Right cardiac atrium (tissue), 5 donors: ENCODE measurements around the gene STX8. TPM values are rescaled to one million over a fixed set of nuclear protein-coding genes. Genes with fewer than 3 reads are reported as not detected.
"Not testable (repeated sequence)": the region's sequence is repeated elsewhere in the genome, so short reads cannot be mapped to it uniquely, and the experiment has no call there.

Experiments
- ATAC-seq, 2 donors: fragments of 200-7000 bp; cut with Tn5 transposase; one replicate each; pipeline versions ENCODE4 v1.8.0 to v1.9.1; 2020; ENCODE audit warnings: moderate library complexity in 2 of 2, mild to moderate bottlenecking in 1 of 2
- DNase-seq, 3 donors: peaks; one replicate each; pipeline ENCODE4 v3.0.0-alpha.2; 2020
- H3K27ac ChIP-seq: one replicate; pipeline ENCODE4 v1.5.1; 2013; ENCODE audit warnings: mild to moderate bottlenecking, low read length, control low read depth, moderate library complexity
- H3K27me3 ChIP-seq: one replicate; pipeline ENCODE4 v1.6.1; 2013; ENCODE audit not compliant: control insufficient read depth, insufficient read depth
- H3K4me1 ChIP-seq: one replicate; pipeline ENCODE4 v1.6.1; 2013; ENCODE audit warnings: low read length; ENCODE audit not compliant: control insufficient read depth, insufficient read depth
- H3K4me3 ChIP-seq: one replicate; pipeline ENCODE4 v1.5.1; 2013; ENCODE audit warnings: low read length, control low read depth
- H3K9me3 ChIP-seq: one replicate; pipeline ENCODE4 v1.6.1; 2013; ENCODE audit warnings: low read length; ENCODE audit not compliant: control insufficient read depth
- WGBS: extraction: QIAGEN DNeasy Blood & Tissue Kit; methylation state at CpG from one replicate; pipeline ENCODE4 v1.1.7; 2013; 5-methylcytosine and 5-hydroxymethylcytosine counted together
- intact Hi-C, 4 donors: fragments of 100-400 bp; cut with DNase I; formaldehyde crosslinking; loops; one replicate each; pipeline versions ENCODE4 v1.11.0 to v1.14.0; 2022 to 2023
- polyA plus RNA-seq: library from polyadenylated mRNA; stranded (reverse); fragments of 200-250 nt; gene quantifications from one replicate; pipeline ENCODE4 v1.2.3, GENCODE V29; 2013
- total RNA-seq, 4 donors: library from RNA; stranded (reverse); fragmentation: NEBNext Ultra II Directional; extraction: Animal tissue kit (Norgen Biotek cat#: 25700); gene quantifications; one replicate each; pipeline ENCODE4 v1.2.1, GENCODE V29; 2021
- donor health status: healthy with polysubstance abuse.
- donor health status: DM: no; HTN: yes; CAD: no.
- donor health status: DM: no; HTN: no; CAD: no.
- donor health status: DM: no; HTN: yes; CAD: no; lungs with severe emphysema.
- donor health status: DM: yes; HTN: yes; CAD: no.

STX8 gene
- total and polyA plus RNA-seq, 5 donors, result 54.4 to 68.3 (median 61.9) TPM

GRCh38 chr17:9468937-9469336 is 106.7 kb downstream of the STX8 start:
- Histone ChIP-seq H3K4me3 (no peak overlapping the region), H3K4me1 (no peaks in the 10 kb centered on the region), H3K9me3 (no peaks in the 10 kb centered on the region), H3K27me3 (no peaks in the 10 kb centered on the region), H3K27ac (no peak overlapping the region)
- 93% methylated on average over 4 of the region's 4 CpGs for WGBS
- intact Hi-C loops, result no loop called here
- ATAC-seq, result no peak
- no peak for DNase-seq

- Histone ChIP-seq H3K4me3 (no peak overlapping the region), H3K4me1 (no peaks in the 10 kb centered on the region), H3K9me3 (no peaks in the 10 kb centered on the region), H3K27ac (no peak overlapping the region), H3K27me3 (no peaks in the 10 kb centered on the region)
- no peak for ATAC-seq
- intact Hi-C loops, result no loop called here
- DNase-seq, result no peak
- WGBS, result 91% methylated on average over 10 of the region's 10 CpGs
These were observed 107.1 kb downstream of the STX8 start for GRCh38 chr17:9468532-9468931.

GRCh38 chr17:9467518-9467917 is 108.1 kb downstream of the STX8 start:
- Histone ChIP-seq H3K4me3 (no peak overlapping the region), H3K27ac (no peak overlapping the region), H3K27me3 (no peaks in the 10 kb centered on the region), H3K4me1 (no peaks in the 10 kb centered on the region), H3K9me3 (no peaks in the 10 kb centered on the region)
- intact Hi-C loops, result no loop called here
- 57% methylated on average over 5 of the region's 5 CpGs for WGBS
- ATAC-seq (no peak), DNase-seq (no peak)

- Histone ChIP-seq H3K4me3 (no peak overlapping the region), H3K27me3 (no peaks in the 10 kb centered on the region), H3K4me1 (no peaks in the 10 kb centered on the region), H3K27ac (no peak overlapping the region), H3K9me3 (no peaks in the 10 kb centered on the region)
- peak; percentile 57 to 62 for ATAC-seq
- intact Hi-C loops, result no loop called here
- 58% methylated on average over 16 of the region's 16 CpGs for WGBS
- no peak for DNase-seq
These were observed 110.3 kb downstream of the STX8 start for GRCh38 chr17:9465210-9465921.

- ATAC-seq, result no peak
- WGBS, result 84% methylated on average over 6 of the region's 6 CpGs
- DNase-seq, result no peak
- H3K9me3 ChIP-seq, result no peaks in the 10 kb centered on the region
- H3K27ac ChIP-seq, result no peak overlapping the region
- H3K4me3 ChIP-seq, result no peak overlapping the region
- no peaks in the 10 kb centered on the region for H3K27me3 ChIP-seq
- intact Hi-C loops, result no loop called here
- no peaks in the 10 kb centered on the region for H3K4me1 ChIP-seq
These were observed 118.6 kb downstream of the STX8 start for GRCh38 chr17:9457005-9457404.

GRCh38 chr17:9456330-9456729 is 119.3 kb downstream of the STX8 start:
- H3K27ac ChIP-seq, result no peak overlapping the region
- peak; percentile 71 to 97 for ATAC-seq
- intact Hi-C loops, result no loop called here
- H3K9me3 ChIP-seq, result no peaks in the 10 kb centered on the region
- no peaks in the 10 kb centered on the region for H3K27me3 ChIP-seq
- WGBS, result 45% methylated on average over 1 of the region's 1 CpG
- H3K4me1 ChIP-seq, result no peaks in the 10 kb centered on the region
- peak in 2 of 3 donors; percentile 21 to 54 for DNase-seq
- no peak overlapping the region for H3K4me3 ChIP-seq

GRCh38 chr17:9451934-9452333 is 123.7 kb downstream of the STX8 start:
- WGBS, result 92% methylated on average over 1 of the region's 1 CpG
- DNase-seq (no peak), ATAC-seq (no peak)
- Histone ChIP-seq H3K27me3 (no peaks in the 10 kb centered on the region), H3K4me1 (no peaks in the 10 kb centered on the region), H3K27ac (no peak overlapping the region), H3K4me3 (no peak overlapping the region), H3K9me3 (no peaks in the 10 kb centered on the region)
- intact Hi-C loops, result no loop called here

GRCh38 chr17:9447298-9447697 is 128.3 kb downstream of the STX8 start:
- H3K9me3 ChIP-seq, H3K4me3 ChIP-seq, H3K27ac ChIP-seq, H3K4me1 ChIP-seq, H3K27me3 ChIP-seq, ATAC-seq, intact Hi-C loops, DNase-seq: not testable (repeated sequence)
- 93% methylated on average over 6 of the region's 6 CpGs for WGBS

- WGBS, result 52% methylated on average over 4 of the region's 4 CpGs
These were observed 129.1 kb downstream of the STX8 start for GRCh38 chr17:9446528-9446927.

GRCh38 chr17:9445424-9445823 is 130.2 kb downstream of the STX8 start:
- Histone ChIP-seq H3K27me3 (no peaks in the 10 kb centered on the region), H3K9me3 (no peaks in the 10 kb centered on the region), H3K4me3 (no peak overlapping the region), H3K27ac (no peak overlapping the region), H3K4me1 (no peaks in the 10 kb centered on the region)
- DNase-seq (no peak), ATAC-seq (no peak)
- intact Hi-C loops, result no loop called here
- 93% methylated on average over 7 of the region's 7 CpGs for WGBS

More at GRCh38 chr17:9446528-9446927, 129.1 kb downstream of the STX8 start:
- Histone ChIP-seq H3K27ac (no peak overlapping the region), H3K4me1 (no peaks in the 10 kb centered on the region), H3K9me3 (no peaks in the 10 kb centered on the region), H3K4me3 (no peak overlapping the region), H3K27me3 (no peaks in the 10 kb centered on the region)
- ATAC-seq (peak; percentile 41 to 92), DNase-seq (no peak)
- intact Hi-C loops, result no loop called here

GRCh38 chr17:9444687-9445086 is 130.9 kb downstream of the STX8 start:
- no peak overlapping the region for H3K4me3 ChIP-seq
- H3K9me3 ChIP-seq, result no peaks in the 10 kb centered on the region
- intact Hi-C loops, result no loop called here
- 60% methylated on average over 5 of the region's 5 CpGs for WGBS
- DNase-seq, result no peak
- no peaks in the 10 kb centered on the region for H3K27me3 ChIP-seq
- no peak for ATAC-seq
- no peaks in the 10 kb centered on the region for H3K4me1 ChIP-seq
- H3K27ac ChIP-seq, result no peak overlapping the region

- WGBS, result 74% methylated on average over 5 of the region's 5 CpGs
- Histone ChIP-seq H3K27me3 (no peaks in the 10 kb centered on the region), H3K27ac (no peak overlapping the region), H3K9me3 (no peaks in the 10 kb centered on the region), H3K4me1 (no peaks in the 10 kb centered on the region), H3K4me3 (no peak overlapping the region)
- no peak for ATAC-seq
- intact Hi-C loops, result no loop called here
- no peak for DNase-seq
These were observed 131.8 kb downstream of the STX8 start for GRCh38 chr17:9443811-9444210.
